NCI-H1694 treated with DMSO at 0.1 percent for 48 hours (cell line): ENCODE results near the gene DIAPH1.
A peak's percentile ranks its signal among the peaks of the same experiment; 100 is the strongest.

Experiments used
- DNase-seq: peaks from one replicate; lab custom pipeline; 2025; lab: John Stamatoyannopoulos, UW

The DIAPH1 gene

DNA sequence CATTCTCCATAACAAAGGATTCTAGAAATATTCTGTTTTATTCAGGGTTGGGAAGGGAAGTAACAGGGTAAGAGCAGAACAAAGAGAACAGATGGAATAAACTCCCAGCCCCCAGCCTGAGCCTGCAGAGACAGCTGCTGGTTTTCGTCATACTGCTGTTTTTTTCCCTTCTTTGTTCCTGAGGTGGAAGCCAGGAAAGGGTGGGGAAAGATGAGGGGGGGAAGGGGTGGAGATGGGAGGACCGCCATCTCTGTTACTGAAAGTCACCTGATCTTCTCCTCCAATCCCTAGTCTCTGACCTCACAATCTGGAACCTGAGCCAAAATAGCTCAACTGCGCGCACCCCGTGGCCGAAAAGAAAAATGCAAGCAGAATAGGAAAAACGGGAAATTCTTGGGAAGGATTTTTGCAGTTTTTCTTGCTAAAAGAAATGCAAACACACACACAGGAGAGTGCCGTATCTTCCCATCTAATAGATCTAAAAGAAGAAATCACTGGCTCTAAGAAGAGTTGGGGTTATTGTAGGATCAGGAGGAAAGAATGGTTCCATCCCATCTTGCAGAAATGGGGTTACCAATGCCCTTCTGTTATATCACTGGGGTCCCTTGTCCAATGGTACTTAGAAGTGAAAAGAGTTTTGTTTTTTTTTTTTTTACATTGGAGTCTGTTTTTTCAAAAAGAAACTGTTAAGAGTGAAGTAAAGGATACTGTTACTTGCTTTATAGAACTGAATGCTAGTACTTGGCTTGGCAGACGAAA lies 57.9 kb downstream of the DIAPH1 start:
- peak; percentile 98 for DNase-seq

- peak; percentile 81 for DNase-seq
These were observed 58.6 kb downstream of the DIAPH1 start for GRCh38 chr5:141560151-141560550.

- peak; percentile 27 for DNase-seq
These were observed 59.3 kb downstream of the DIAPH1 start for GRCh38 chr5:141559461-141559860.

GRCh38 chr5:141558150-141558549 lies 60.6 kb downstream of the DIAPH1 start:
- no peak for DNase-seq

DNA sequence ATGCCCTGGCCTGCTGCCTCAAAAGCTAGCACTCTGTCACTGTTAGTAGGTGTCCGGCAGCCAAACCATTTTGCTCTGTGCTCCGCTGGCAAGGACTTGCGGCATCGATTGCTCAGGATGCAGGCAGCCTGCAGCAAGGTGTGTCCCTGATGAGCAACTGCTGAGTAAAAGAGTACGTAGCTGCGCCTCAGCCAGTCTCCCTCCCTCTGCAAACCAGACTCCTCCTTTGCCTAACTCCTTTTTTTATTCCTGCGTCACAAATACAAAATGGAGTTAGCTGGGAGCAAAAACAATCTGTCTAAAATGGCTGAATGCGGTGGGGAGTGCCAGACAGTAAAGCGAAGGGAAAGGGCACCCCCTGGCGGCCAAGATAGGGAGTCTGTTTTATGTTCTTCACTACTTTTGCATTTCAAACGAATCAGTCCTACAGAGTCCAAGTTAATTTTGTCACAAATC lies 61.1 kb downstream of the DIAPH1 start:
- DNase-seq: peak; percentile 82

- no peak for DNase-seq
These were observed 70.9 kb downstream of the DIAPH1 start for GRCh38 chr5:141547921-141548320.

GRCh38 chr5:141547488-141547887 lies 71.3 kb downstream of the DIAPH1 start:
- no peak for DNase-seq

GRCh38 chr5:141543053-141543452 lies 75.7 kb downstream of the DIAPH1 start:
- no peak for DNase-seq

GRCh38 chr5:141534492-141535213 lies 84.1 kb downstream of the DIAPH1 start:
- peak; percentile 39 for DNase-seq

GRCh38 chr5:141533897-141534296 lies 84.9 kb downstream of the DIAPH1 start:
- no peak for DNase-seq

- no peak for DNase-seq
These were observed 86.1 kb downstream of the DIAPH1 start for GRCh38 chr5:141532726-141533125.

DNA sequence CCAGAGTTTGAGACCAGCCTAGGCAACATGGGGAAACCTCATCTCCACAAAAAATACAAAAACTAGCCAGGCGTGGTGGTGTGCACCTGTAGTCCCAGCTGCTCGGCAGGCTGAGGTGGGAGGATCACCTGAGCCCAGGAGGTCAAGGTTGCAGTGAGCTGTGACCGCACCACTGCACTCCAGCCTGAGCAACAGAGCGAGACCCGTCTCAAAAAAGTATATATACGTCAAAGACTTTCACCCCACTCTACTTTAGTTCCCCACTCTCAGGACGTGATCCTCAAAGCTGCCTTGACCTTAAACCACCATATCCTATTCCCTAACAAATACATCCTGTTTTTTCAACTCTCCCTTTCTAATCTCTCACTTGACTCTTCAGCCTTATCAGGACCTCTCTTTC lies 88.9 kb downstream of the DIAPH1 start:
- DNase-seq: no peak

GRCh38 chr5:141529002-141529401 lies 89.8 kb downstream of the DIAPH1 start:
- no peak for DNase-seq

DNA sequence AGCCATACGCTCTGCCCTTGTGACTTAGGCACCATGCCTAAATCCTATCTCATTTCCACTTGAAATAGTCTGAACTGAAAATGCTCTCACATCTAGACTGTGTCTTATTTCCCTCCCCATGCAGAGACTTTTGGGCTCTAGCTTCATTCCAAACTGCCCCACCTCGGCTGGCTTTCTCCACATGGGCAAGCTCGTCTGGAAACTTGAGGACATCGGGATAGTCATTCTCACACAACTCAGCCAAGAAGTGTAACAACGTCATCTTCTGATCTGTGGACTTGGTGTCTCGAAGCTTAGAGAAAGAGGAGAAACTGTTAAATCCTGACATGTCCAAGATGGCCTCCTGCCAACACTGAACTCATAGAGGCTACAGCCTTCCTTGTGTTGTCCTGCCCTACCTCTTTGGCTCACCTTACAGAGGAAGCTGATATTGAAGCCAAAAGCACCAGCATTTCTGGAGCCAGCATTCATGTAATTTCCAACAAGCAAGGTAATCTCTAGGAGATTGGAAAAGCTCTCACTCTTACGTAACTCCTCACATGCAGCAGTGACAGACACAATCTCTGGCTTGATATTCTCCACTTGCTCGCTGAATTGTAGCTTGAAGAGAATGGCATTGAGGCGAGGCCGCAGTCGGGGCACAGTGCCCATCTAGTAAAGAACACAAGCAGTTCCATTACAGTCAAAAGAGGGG lies 90.4 kb downstream of the DIAPH1 start:
- no peak for DNase-seq

DNA sequence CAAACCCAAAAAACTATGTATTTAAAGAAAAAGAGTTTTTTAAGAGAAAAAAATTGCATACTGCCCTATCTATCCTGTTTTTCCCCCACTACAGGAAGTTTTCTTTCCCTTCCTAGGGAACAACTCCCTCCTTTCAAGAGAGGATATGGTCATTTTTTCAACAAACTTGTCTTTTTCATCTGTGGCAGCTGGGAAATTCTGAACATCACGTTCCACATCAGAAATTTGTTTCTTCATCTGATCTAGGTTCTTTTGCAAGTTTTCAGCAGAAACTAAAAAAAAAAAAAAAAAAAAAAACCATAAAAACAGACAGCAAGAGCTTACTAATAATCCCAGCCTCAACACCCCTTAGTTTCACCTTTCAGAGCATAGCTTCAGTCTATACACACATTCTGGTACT lies 91.4 kb downstream of the DIAPH1 start:
- DNase-seq: no peak

- DNase-seq: no peak
These were observed 93.1 kb downstream of the DIAPH1 start for GRCh38 chr5:141525653-141526052.

GRCh38 chr5:141524604-141525597 lies 93.9 kb downstream of the DIAPH1 start:
- DNase-seq: peak; percentile 95

DNA sequence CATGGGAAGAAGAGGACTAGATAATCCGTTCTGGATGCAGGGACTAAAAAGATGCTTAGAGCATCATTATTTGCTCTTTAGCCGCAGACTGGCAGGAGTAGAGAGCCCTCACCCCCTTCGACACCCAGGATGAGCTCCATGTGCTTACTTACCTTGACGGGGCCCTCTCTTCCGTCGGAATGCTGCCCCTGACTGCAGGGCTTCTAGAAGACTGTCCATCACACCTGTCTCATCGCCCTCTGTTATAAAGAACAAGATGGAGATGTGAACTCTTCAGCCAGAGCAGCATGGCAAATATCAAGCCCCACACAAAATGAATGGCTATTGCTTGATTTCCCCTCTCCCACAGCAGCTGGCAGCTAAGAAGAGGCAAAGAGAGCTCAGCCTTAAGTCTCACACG lies 94.8 kb downstream of the DIAPH1 start:
- no peak for DNase-seq

- no peak for DNase-seq
These were observed 96.5 kb downstream of the DIAPH1 start for GRCh38 chr5:141522301-141522700.

GRCh38 chr5:141521244-141521781 lies 97.5 kb downstream of the DIAPH1 start:
- no peak for DNase-seq
